HepG2 (cell line): Measurements from ENCODE around the gene DAB2. TPM values are rescaled to one million over a fixed set of nuclear protein-coding genes. Genes with fewer than 3 reads are reported as not detected.

ENCODE experiments used
- ATAC-seq: fragments of 200-7000 bp; cut with Tn5 transposase; 3 replicates; pipeline ENCODE4 v1.9.1; 2020; ENCODE audit warnings: mild to moderate bottlenecking, moderate library complexity
- BruUV-seq: library from RNA; stranded (reverse); fragments of 400-500 nt; replicated peaks from 2 replicates; lab custom pipeline; 2021; lab: Mats Ljungman, UMichigan
- CTCF ChIA-PET: fragments of 300-600 bp; formaldehyde crosslinking; extraction: SDS; loops from one replicate; lab custom pipeline; 2021; ENCODE audit warnings: low total read pairs, inconsistent platforms, low intra/inter-chr PET ratio; lab: Yijun Ruan, JAX
- POLR2A ChIA-PET: fragments of 350-600 bp; sonication (Branson Sonifier 250); formaldehyde crosslinking; loops from one replicate; lab custom pipeline; 2020; ENCODE audit warnings: antibody characterized with exemption, inconsistent platforms; lab: Yijun Ruan, JAX
- DNase-seq: peaks from one replicate; pipeline ENCODE4 v3.0.0-alpha.2; 2015; ENCODE audit warnings: low spot score
- FAIRE-seq: peaks from 3 replicates; lab custom pipeline; 2011; peaks lifted over from hg19 to GRCh38; lab: Jason Lieb, UNC
- H2AFZ ChIP-seq: one replicate; pipeline ENCODE4 v1.6.1; 2011; ENCODE audit warnings: low read length, inconsistent platforms
- H3K27ac ChIP-seq: fragments of 300-600 bp; 3 replicates; pipeline ENCODE4 v1.8.0; 2011; ENCODE audit warnings: mixed run types, mild to moderate bottlenecking, mixed read lengths, low read length, inconsistent platforms; ENCODE audit not compliant: insufficient read depth; ENCODE audit errors: extremely low read length
- H3K27me3 ChIP-seq, 2 experiments: fragments of 200-600 bp in 1 of 2; 2 replicates in 1 of 2; 3 replicates in 1 of 2; pipeline versions ENCODE4 v1.6.0 to v1.8.0; 2011; ENCODE audit warnings: low read length in 2 of 2, mild to moderate bottlenecking in 2 of 2, moderate library complexity in 2 of 2, inconsistent platforms in 1 of 2; ENCODE audit not compliant: insufficient read depth in 2 of 2, control insufficient read depth in 1 of 2
- H3K36me3 ChIP-seq, 2 experiments: fragments of 200-600 bp in 1 of 2; replicated peaks in 1 of 2; 2 replicates in 1 of 2; 3 replicates in 1 of 2; pipeline versions ENCODE4 v1.5.1 to v1.8.0; 2011; ENCODE audit warnings: low read length in 2 of 2, inconsistent platforms in 1 of 2; ENCODE audit not compliant: insufficient read depth in 2 of 2, control insufficient read depth in 1 of 2
- H3K4me1 ChIP-seq: 2 replicates; pipeline ENCODE4 v1.5.1; 2012; ENCODE audit warnings: low read length, inconsistent platforms; ENCODE audit not compliant: insufficient read depth
- H3K4me2 ChIP-seq: 2 replicates; pipeline ENCODE4 v1.6.0; 2011; ENCODE audit warnings: low read depth, low read length, inconsistent platforms
- H3K4me3 ChIP-seq, 3 experiments: fragments of 200-600 bp in 1 of 3; sonication (generic), shearing (Covaris generic) in 1 of 3; replicated peaks in 1 of 3; 2 replicates each; pipeline ENCODE4 v1.5.1; 2011 to 2016; ENCODE audit warnings: low read length in 3 of 3, inconsistent platforms in 2 of 3, low read depth in 2 of 3, mild to moderate bottlenecking in 2 of 3, control low read depth in 1 of 3, mixed read lengths in 1 of 3; ENCODE audit not compliant: insufficient read depth in 1 of 3
- H3K79me2 ChIP-seq: one replicate; pipeline ENCODE4 v1.6.1; 2011; ENCODE audit warnings: low read length, inconsistent platforms; ENCODE audit not compliant: insufficient read depth
- H3K9ac ChIP-seq: 2 replicates; pipeline ENCODE4 v1.6.0; 2011; ENCODE audit warnings: mild to moderate bottlenecking, low read depth, low read length, inconsistent platforms; ENCODE audit not compliant: insufficient read depth
- H3K9me3 ChIP-seq: 2 replicates; pipeline ENCODE4 v1.5.1; 2012; ENCODE audit warnings: mild to moderate bottlenecking, low read length
- H4K20me1 ChIP-seq: 2 replicates; pipeline ENCODE4 v1.6.0; 2011; ENCODE audit warnings: inconsistent platforms, mild to moderate bottlenecking, low read length, moderate library complexity; ENCODE audit not compliant: insufficient read depth
- BRD4 ChIP-seq: sonication (generic); formaldehyde crosslinking; IDR thresholded peaks from 2 replicates; pipeline ENCODE4 v1.4.0; 2020; ENCODE audit warnings: missing genetic modification reagents
- FOXC1 ChIP-seq: sonication (generic); formaldehyde crosslinking; IDR thresholded peaks from 2 replicates; pipeline ENCODE4 v1.8.0; 2022; ENCODE audit warnings: mild to moderate bottlenecking, missing genetic modification reagents, borderline replicate concordance
- FOXM1 ChIP-seq: sonication (generic); formaldehyde crosslinking; IDR thresholded peaks from 2 replicates; pipeline ENCODE4 v1.5.0; 2020; ENCODE audit warnings: missing genetic modification reagents
- KDM4B ChIP-seq: sonication (generic); formaldehyde crosslinking; IDR thresholded peaks from 2 replicates; pipeline ENCODE4 v1.4.0; 2020; ENCODE audit warnings: missing genetic modification reagents
- LCORL ChIP-seq, 2 experiments: fragments of 450-650 bp in 1 of 2; sonication (generic) in 1 of 2; formaldehyde crosslinking in 1 of 2; IDR thresholded peaks; 2 replicates each; pipeline versions ENCODE4 v1.5.0 to v1.6.1; 2017 to 2020; ENCODE audit warnings: antibody characterized with exemption in 1 of 2, missing genetic modification reagents in 1 of 2
- NCOR1 ChIP-seq: fragments of 200-600 bp; sonication (generic); IDR thresholded peaks from 2 replicates; pipeline ENCODE4 v1.7.0; 2017; ENCODE audit warnings: antibody characterized with exemption, low read length, borderline replicate concordance
- NRL ChIP-seq: sonication (generic); formaldehyde crosslinking; IDR thresholded peaks from 2 replicates; pipeline ENCODE4 v1.5.0; 2020; ENCODE audit warnings: missing genetic modification reagents, mild to moderate bottlenecking, moderate library complexity, borderline replicate concordance
- SMAD1 ChIP-seq: sonication (generic); formaldehyde crosslinking; IDR thresholded peaks from 2 replicates; pipeline ENCODE4 v1.4.0; 2020; ENCODE audit warnings: missing genetic modification reagents, low read depth, mild to moderate bottlenecking, borderline replicate concordance
- ZNF430 ChIP-seq: sonication (generic); formaldehyde crosslinking; IDR thresholded peaks from 2 replicates; pipeline ENCODE4 v1.9.0; 2021; ENCODE audit warnings: mild to moderate bottlenecking, missing genetic modification reagents
- ZNF670 ChIP-seq: sonication (generic); formaldehyde crosslinking; IDR thresholded peaks from 2 replicates; pipeline ENCODE4 v1.8.0; 2022; ENCODE audit warnings: mild to moderate bottlenecking, missing genetic modification reagents, borderline replicate concordance
- ZNF773 ChIP-seq: sonication (generic); formaldehyde crosslinking; IDR thresholded peaks from 2 replicates; pipeline ENCODE4 v1.4.0; 2020; ENCODE audit warnings: missing genetic modification reagents, borderline replicate concordance
- ZNF816 ChIP-seq: sonication (generic); formaldehyde crosslinking; IDR thresholded peaks from 2 replicates; pipeline ENCODE4 v1.8.0; 2022; ENCODE audit warnings: missing genetic modification reagents, mild to moderate bottlenecking, borderline replicate concordance
- WGBS: methylation state at CpG from one replicate; pipeline ENCODE4 v1.1.6; 2017; ENCODE audit warnings: low lambda C conversion rate; 5-methylcytosine and 5-hydroxymethylcytosine counted together
- in situ Hi-C: cut with HindIII; loops from 2 replicates; pipeline ENCODE4 v1.10.0; 2017; ENCODE audit warnings: low pct_unique_long_range_greater_than_20kb; ENCODE audit not compliant: extremely low pct_ligation_motif_present
- intact Hi-C: fragments of 100-400 bp; cut with micrococcal nuclease; formaldehyde crosslinking; loops from one replicate; pipeline ENCODE4 v1.10.0; 2022; ENCODE audit not compliant: unreplicated experiment
- polyA plus RNA-seq, 8 experiments: library from polyadenylated mRNA; depleted of rRNA in 3 of 8; stranded (reverse) in 7 of 8; unstranded in 1 of 8; fragments of >200 nt; fragmentation: Illumina TruSeq in 4 of 8; extraction: Trizol in 4 of 8; gene quantifications; 2 replicates each; pipeline versions ENCODE4 v1.2.1 to v1.2.3, GENCODE V29; 2011 to 2016; ENCODE audit warnings: low read depth in 4 of 8, missing spikeins in 1 of 8, mixed read lengths in 1 of 8; ENCODE audit not compliant: insufficient read depth in 1 of 8
- total RNA-seq, 5 experiments: library from RNA; depleted of rRNA; stranded (reverse); fragments of >200 nt; fragmentation: Illumina TruSeq; extraction: Trizol; gene quantifications; 2 replicates each; pipeline ENCODE4 v1.2.3, GENCODE V29; 2016; ENCODE audit warnings: low read depth in 1 of 5
- TF ChIP-seq, protein P1 (sequence below): sonication (generic); formaldehyde crosslinking; IDR thresholded peaks from 2 replicates; pipeline ENCODE4 v1.4.0; 2020; ENCODE audit warnings: missing genetic modification reagents
- TF ChIP-seq, protein P2 (sequence below): sonication (generic); formaldehyde crosslinking; IDR thresholded peaks from 2 replicates; pipeline ENCODE4 v1.8.0; 2022; ENCODE audit warnings: mild to moderate bottlenecking, missing genetic modification reagents, moderate library complexity

The DAB2 gene
- total and polyA plus RNA-seq, 2 of the 13 experiments (the other 11 are each of a cell fraction or from before 2014, with no cell fraction given): 6.4 to 6.5 TPM

DNA sequence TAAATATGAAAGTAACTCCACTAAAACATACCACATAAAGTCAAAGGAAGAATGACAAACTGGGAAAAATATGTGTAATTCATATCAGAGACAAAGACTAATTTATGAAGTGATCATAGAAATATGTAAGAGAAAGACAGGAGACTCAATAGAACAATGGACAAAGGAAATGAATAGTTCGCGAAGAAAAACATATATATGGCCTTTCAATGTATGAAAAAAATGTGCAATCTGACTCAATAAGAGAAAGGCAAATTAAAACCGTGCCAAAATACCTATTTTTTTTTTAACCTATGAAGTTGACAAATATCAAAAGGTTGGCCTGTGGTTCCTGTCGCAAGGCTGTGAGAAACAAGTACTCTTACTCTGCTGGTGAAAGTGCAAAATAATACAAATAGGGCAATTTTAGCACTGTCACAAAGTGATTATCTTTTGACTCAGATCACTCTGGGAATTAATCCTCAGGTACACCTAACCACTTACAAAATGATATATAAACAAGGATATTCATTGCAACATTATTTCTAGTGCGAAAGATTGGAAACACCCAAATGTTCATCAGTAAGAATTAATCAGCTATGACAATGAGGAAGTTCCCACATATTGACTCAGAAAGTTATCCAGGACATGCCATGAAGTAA, 64.2 kb downstream of the DAB2 start:
- Histone ChIP-seq H3K4me2 (no peak overlapping the region), H3K27ac (no peak overlapping the region)
- POLR2A ChIA-PET: no interaction called here

DNA sequence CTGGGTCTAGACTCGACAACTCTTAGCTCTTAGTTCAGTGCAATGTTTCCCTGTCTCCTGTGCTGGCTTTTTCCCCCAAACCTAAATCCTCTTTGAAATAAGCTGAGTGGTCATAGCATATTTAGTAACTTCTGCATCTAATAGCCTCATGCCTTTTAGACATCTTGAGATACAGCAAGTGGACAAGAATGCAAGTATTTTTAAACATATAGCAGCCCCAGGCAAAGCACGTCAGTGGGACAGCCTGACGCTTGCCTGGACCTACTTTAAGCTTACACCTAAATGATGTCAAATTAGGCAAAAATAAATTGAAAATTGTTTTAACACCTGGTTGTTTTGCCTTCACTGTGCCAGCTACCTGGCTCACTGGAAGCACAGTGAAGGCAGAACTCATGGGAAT, 68.5 kb downstream of the DAB2 start:
- no TSS peak for BruUV-seq
- POLR2A ChIA-PET: no interaction called here
- no peak for ATAC-seq
- Histone ChIP-seq H3K9ac (no peak overlapping the region), H3K4me3 (no peak overlapping the region), H3K4me2 (no peak overlapping the region), H3K79me2 (no peaks in the 10 kb centered on the region), H3K9me3 (no peaks in the 10 kb centered on the region)
- intact Hi-C loops (no loop called here), in situ Hi-C loops (no loop called here)
- no peak for TF ChIP-seq NCOR1
- TF ChIP-seq, protein P1, sequence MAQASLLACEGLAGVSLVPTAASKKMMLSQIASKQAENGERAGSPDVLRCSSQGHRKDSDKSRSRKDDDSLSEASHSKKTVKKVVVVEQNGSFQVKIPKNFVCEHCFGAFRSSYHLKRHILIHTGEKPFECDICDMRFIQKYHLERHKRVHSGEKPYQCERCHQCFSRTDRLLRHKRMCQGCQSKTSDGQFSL (CRISPR knock-in tag): no peak
- TF ChIP-seq, all 625 proteins: peak for 0
- CTCF ChIA-PET: no interaction called here
- Histone ChIP-seq H3K4me1 (no peaks in the 10 kb centered on the region), H3K27ac (no peak overlapping the region), H3K27me3 (no peaks in the 10 kb centered on the region), H4K20me1 (no peaks in the 10 kb centered on the region), H2AFZ (no peak overlapping the region), H3K36me3 (no peaks in the 10 kb centered on the region)
- DNase-seq (no peak), FAIRE-seq (no peak)
- 14% methylated on average over 3 of the region's 3 CpGs for WGBS

More for the DNA sequence above, 64.2 kb downstream of the DAB2 start:
- ATAC-seq: no peak
- Histone ChIP-seq H3K27me3 (no peaks in the 10 kb centered on the region), H2AFZ (no peak overlapping the region), H3K9me3 (no peaks in the 10 kb centered on the region), H3K36me3 (no peaks in the 10 kb centered on the region), H3K4me1 (no peaks in the 10 kb centered on the region), H4K20me1 (no peaks in the 10 kb centered on the region), H3K79me2 (no peaks in the 10 kb centered on the region), H3K9ac (no peak overlapping the region), H3K4me3 (no peak overlapping the region)
- no TSS peak for BruUV-seq
- TF ChIP-seq ZNF670 (CRISPR knock-in tag) (no peak), NRL (CRISPR knock-in tag) (no peak), ZNF816 (CRISPR knock-in tag) (no peak), SMAD1 (CRISPR knock-in tag) (no peak), ZNF430 (CRISPR knock-in tag) (no peak), BRD4 (no peak), LCORL (IDR thresholded peaks at IDR 0.05) (no peak), LCORL (CRISPR knock-in tag; IDR thresholded peaks at IDR 0.05) (no peak), FOXM1 (CRISPR knock-in tag) (no peak), ZNF773 (CRISPR knock-in tag) (no peak), FOXC1 (CRISPR knock-in tag) (no peak), KDM4B (CRISPR knock-in tag) (no peak)
- TF ChIP-seq, protein P2, sequence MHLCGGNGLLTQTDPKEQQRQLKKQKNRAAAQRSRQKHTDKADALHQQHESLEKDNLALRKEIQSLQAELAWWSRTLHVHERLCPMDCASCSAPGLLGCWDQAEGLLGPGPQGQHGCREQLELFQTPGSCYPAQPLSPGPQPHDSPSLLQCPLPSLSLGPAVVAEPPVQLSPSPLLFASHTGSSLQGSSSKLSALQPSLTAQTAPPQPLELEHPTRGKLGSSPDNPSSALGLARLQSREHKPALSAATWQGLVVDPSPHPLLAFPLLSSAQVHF (CRISPR knock-in tag): no peak
- intact Hi-C loops (loop anchor here (10.0 kb wide), 1 partner anchor 146 kb away; the partner anchor contains the start of gene FYB1), in situ Hi-C loops (no loop called here)
- no peak for DNase-seq
- CTCF ChIA-PET: no interaction called here
- no peak for FAIRE-seq
- 57% methylated on average over 5 of the region's 5 CpGs for WGBS
